AG20443 (cell line): ENCODE measurements around the gene ZMAT3.

Experiments
- DNase-seq: peaks from one replicate; pipeline ENCODE4 v3.0.0; 2012; ENCODE audit warnings: low spot score, mixed read lengths

Gene ZMAT3

GRCh38 chr3:179021119-179021903 lies 50.3 kb downstream of the ZMAT3 start:
- DNase-seq = no peak

- no peak for DNase-seq
Measured at GRCh38 chr3:179020112-179020511, 51.5 kb downstream of the ZMAT3 start.

- no peak for DNase-seq
Measured at GRCh38 chr3:179018808-179019207, 52.8 kb downstream of the ZMAT3 start.

GRCh38 chr3:179016979-179017670 lies 54.5 kb downstream of the ZMAT3 start:
- DNase-seq = no peak

- DNase-seq = peak; percentile 65
Measured at GRCh38 chr3:179015551-179016020, 56.0 kb downstream of the ZMAT3 start.

GRCh38 chr3:179005706-179006105 lies 65.9 kb downstream of the ZMAT3 start:
- DNase-seq = no peak

GRCh38 chr3:179005213-179005612 lies 66.4 kb downstream of the ZMAT3 start:
- no peak for DNase-seq

GRCh38 chr3:179000659-179001058 lies 71.0 kb downstream of the ZMAT3 start:
- no peak for DNase-seq

- no peak for DNase-seq
Measured at GRCh38 chr3:179000144-179000543, 71.5 kb downstream of the ZMAT3 start.

GRCh38 chr3:178996399-178996798 lies 75.2 kb downstream of the ZMAT3 start:
- no peak for DNase-seq

- no peak for DNase-seq
Measured at GRCh38 chr3:178990293-178990692, 81.3 kb downstream of the ZMAT3 start.

GRCh38 chr3:178989821-178990220 lies 81.8 kb downstream of the ZMAT3 start:
- DNase-seq = no peak

- DNase-seq = no peak
Measured at GRCh38 chr3:178987745-178988144, 83.9 kb downstream of the ZMAT3 start.

- no peak for DNase-seq
Measured at GRCh38 chr3:178986456-178986855, 85.2 kb downstream of the ZMAT3 start.

GRCh38 chr3:178982137-178982536 lies 89.5 kb downstream of the ZMAT3 start:
- DNase-seq = peak; percentile 13

GRCh38 chr3:178975320-178975719 lies 96.3 kb downstream of the ZMAT3 start:
- no peak for DNase-seq

GRCh38 chr3:178971614-178972013 lies 100.0 kb downstream of the ZMAT3 start:
- no peak for DNase-seq

GRCh38 chr3:178969004-178969700 lies 102.5 kb downstream of the ZMAT3 start:
- DNase-seq = no peak
